Measurements from ENCODE around the gene CMTM6.
"Not testable (repeated sequence)": the region's sequence is repeated elsewhere in the genome, so short reads cannot be mapped to it uniquely, and the experiment has no call there.

The CMTM6 gene

DNA sequence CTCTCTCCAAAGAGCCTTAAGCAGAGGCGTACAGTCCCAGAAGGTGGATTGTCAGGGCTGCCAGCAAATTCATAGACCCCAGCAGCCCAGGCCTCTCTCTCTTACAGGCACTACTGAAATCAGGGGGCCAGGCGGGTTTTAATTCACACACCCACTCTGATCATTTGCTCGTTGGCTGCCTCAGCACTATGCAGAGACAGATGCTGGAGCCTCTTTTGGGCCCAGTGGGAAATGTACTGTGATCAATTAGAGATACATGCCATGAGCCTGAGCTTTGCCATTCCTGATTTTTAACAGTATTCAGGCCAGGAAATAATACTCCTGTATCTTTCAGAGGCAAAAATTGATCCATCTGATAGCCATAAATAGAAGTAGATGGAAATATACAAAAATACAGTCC is 53.0 kb downstream of the CMTM6 start:
- no peak for TF ChIP-seq CTCF (IDR thresholded peaks at IDR 0.05; ENCODE audit: low read depth, low read length)
- Histone ChIP-seq H3K27me3 (no peaks in the 10 kb centered on the region), H3K4me3 (ENCODE audit: low read depth, low read length) (no peak overlapping the region), H3K4me1 (no peaks in the 10 kb centered on the region), H3K9me3 (no peaks in the 10 kb centered on the region), H3K36me3 (no peaks in the 10 kb centered on the region)
- DNase-seq = no peak

DNA sequence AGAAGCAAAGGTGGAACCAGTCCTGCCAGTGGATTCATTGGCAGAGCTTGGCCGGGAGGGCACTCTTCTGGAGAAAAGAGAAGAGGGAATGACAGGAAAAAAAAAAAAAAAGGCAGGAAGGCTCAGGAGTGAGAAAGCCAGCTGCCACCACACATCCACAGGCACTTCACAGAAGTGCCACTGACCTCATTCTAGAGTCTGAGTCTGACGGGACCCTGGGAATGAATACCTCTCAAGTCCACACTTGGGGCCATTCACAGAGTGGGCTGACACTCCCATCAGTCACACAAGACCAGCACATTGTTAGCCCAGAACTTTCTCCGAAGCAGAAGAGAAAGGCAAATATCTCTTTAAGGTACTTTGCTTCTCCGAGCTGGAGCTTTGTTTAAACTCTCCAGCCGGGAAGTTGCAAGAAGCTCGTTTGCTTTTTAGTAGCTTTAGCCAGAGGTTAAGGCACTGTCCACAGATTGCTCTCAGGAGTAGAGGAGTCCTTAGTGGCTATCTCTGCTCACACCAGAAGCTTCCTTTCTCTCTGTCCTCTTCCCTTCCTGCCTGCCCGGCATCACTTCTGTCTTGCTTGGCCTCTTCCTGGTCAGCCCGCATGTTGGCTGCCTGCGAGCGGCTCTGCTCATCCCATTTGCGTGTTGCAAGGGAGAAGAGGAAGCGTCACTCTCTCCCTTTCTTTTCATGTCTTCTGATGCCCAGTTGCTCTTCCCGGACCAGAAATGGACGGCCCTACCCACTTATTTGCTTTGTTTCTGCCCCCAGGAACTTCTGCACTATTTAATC is 53.8 kb downstream of the CMTM6 start:
- Histone ChIP-seq H3K4me3 (ENCODE audit: low read depth, low read length) (no peak overlapping the region), H3K9me3 (no peaks in the 10 kb centered on the region), H3K27me3 (no peaks in the 10 kb centered on the region), H3K4me1 (no peaks in the 10 kb centered on the region), H3K36me3 (no peaks in the 10 kb centered on the region)
- no peak for DNase-seq
- TF ChIP-seq CTCF (IDR thresholded peaks at IDR 0.05; ENCODE audit: low read depth, low read length) = no peak

GRCh38 chr3:32447865-32448400 is 54.7 kb downstream of the CMTM6 start:
- Histone ChIP-seq H3K36me3 (no peaks in the 10 kb centered on the region), H3K4me3 (ENCODE audit: low read depth, low read length) (no peak overlapping the region), H3K9me3 (no peaks in the 10 kb centered on the region), H3K4me1 (no peaks in the 10 kb centered on the region), H3K27me3 (no peaks in the 10 kb centered on the region)
- DNase-seq = no peak
- no peak for TF ChIP-seq CTCF (IDR thresholded peaks at IDR 0.05; ENCODE audit: low read depth, low read length)

- no peak for DNase-seq
- Histone ChIP-seq H3K36me3 (no peaks in the 10 kb centered on the region), H3K27me3 (no peaks in the 10 kb centered on the region), H3K4me3 (ENCODE audit: low read depth, low read length) (no peak overlapping the region), H3K4me1 (no peaks in the 10 kb centered on the region), H3K9me3 (no peaks in the 10 kb centered on the region)
- TF ChIP-seq CTCF (IDR thresholded peaks at IDR 0.05; ENCODE audit: low read depth, low read length) = no peak
These were observed 59.2 kb downstream of the CMTM6 start for GRCh38 chr3:32443478-32443877.

- Histone ChIP-seq H3K9me3 (no peaks in the 10 kb centered on the region), H3K4me3 (ENCODE audit: low read depth, low read length) (no peak overlapping the region), H3K27me3 (no peaks in the 10 kb centered on the region), H3K4me1 (no peaks in the 10 kb centered on the region), H3K36me3 (no peaks in the 10 kb centered on the region)
- TF ChIP-seq CTCF (IDR thresholded peaks at IDR 0.05; ENCODE audit: low read depth, low read length) = no peak
- no peak for DNase-seq
These were observed 59.9 kb downstream of the CMTM6 start for GRCh38 chr3:32442766-32443165.

GRCh38 chr3:32440611-32441350 is 61.9 kb downstream of the CMTM6 start:
- no peak overlapping the region for H3K4me3 ChIP-seq (ENCODE audit: low read depth, low read length)
- no peaks in the 10 kb centered on the region for H3K27me3 ChIP-seq
- no peaks in the 10 kb centered on the region for H3K36me3 ChIP-seq
- H3K4me1 ChIP-seq = no peaks in the 10 kb centered on the region
- DNase-seq = no peak
- H3K9me3 ChIP-seq = no peaks in the 10 kb centered on the region
- no peak for TF ChIP-seq CTCF (IDR thresholded peaks at IDR 0.05; ENCODE audit: low read depth, low read length)

DNA sequence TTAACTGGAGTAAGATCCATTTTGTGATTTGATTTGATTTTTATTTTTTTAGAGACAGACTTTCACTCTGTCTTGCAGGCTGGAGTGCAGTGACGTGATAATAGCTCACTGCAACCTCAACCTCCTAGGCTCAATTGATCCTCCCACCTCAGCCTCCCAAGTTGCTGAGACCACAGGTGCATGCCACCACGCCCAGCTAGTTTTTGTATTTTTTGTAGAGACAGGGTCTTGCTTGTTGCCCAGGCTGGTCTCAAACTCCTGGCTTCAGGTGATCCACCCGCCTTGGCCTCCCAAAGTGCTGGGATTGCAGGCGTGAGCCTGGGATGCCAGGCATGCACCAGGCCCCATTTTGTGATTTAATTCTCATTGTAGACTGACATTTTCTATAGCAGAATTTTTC is 63.2 kb downstream of the CMTM6 start:
- H3K36me3 ChIP-seq; DNase-seq; H3K9me3 ChIP-seq; H3K4me1 ChIP-seq; H3K27me3 ChIP-seq; H3K4me3 ChIP-seq (ENCODE audit: low read depth, low read length): not testable (repeated sequence)

Measured in BE2C (cell line).